ENCODE measurements around the gene HOXD10.

The HOXD10 gene

GRCh38 chr2:176096243-176096985, 20.2 kb upstream of the HOXD10 start:
- no peak for DNase-seq

- DNase-seq = peak; percentile 62
Observed at GRCh38 chr2:176096986-176097819, 19.4 kb upstream of the HOXD10 start.

GRCh38 chr2:176097820-176098365, 18.7 kb upstream of the HOXD10 start:
- DNase-seq = no peak

- DNase-seq = no peak
Observed at GRCh38 chr2:176098366-176099158, 18.0 kb upstream of the HOXD10 start.

- DNase-seq = no peak
Observed at GRCh38 chr2:176099159-176099727, 17.3 kb upstream of the HOXD10 start.

GRCh38 chr2:176099728-176100546, 16.6 kb upstream of the HOXD10 start, which contains the start of gene HOXD12:
Gene HOXD12 (plus strand): TSS chr2:176099795. CDS start chr2:176099802, 7 bp downstream.
- no peak for DNase-seq

- no peak for DNase-seq
Observed at GRCh38 chr2:176100547-176101140, 15.9 kb upstream of the HOXD10 start.

GRCh38 chr2:176101216-176101830, 15.3 kb upstream of the HOXD10 start:
- DNase-seq = no peak

- DNase-seq = no peak
Observed at GRCh38 chr2:176101842-176102241, 14.7 kb upstream of the HOXD10 start.

GRCh38 chr2:176102309-176102866, 14.2 kb upstream of the HOXD10 start:
- DNase-seq = no peak

- DNase-seq = no peak
Observed at GRCh38 chr2:176103194-176103593, 13.4 kb upstream of the HOXD10 start.

GRCh38 chr2:176103742-176104315, 12.7 kb upstream of the HOXD10 start:
- DNase-seq = no peak

- DNase-seq = no peak
Observed at GRCh38 chr2:176104316-176105077, 12.1 kb upstream of the HOXD10 start.

- no peak for DNase-seq
Observed at GRCh38 chr2:176105078-176105729, 11.4 kb upstream of the HOXD10 start.

GRCh38 chr2:176105730-176106580, 10.6 kb upstream of the HOXD10 start:
- DNase-seq = no peak

GRCh38 chr2:176106581-176107539, 9.7 kb upstream of the HOXD10 start, which contains the start of gene HOXD11:
Gene HOXD11 (plus strand): TSS chr2:176107280. CDS start chr2:176107356, 76 bp downstream.
- peak; percentile 78 for DNase-seq
